SH-SY5Y (cell line): ENCODE results near the gene ABLIM2.

Experiments used
- GATA2 ChIP-seq: IDR thresholded peaks from 2 replicates; pipeline ENCODE4 v1.6.1; 2011; ENCODE audit warnings: mild to moderate bottlenecking, low read depth, low read length
- GATA3 ChIP-seq: IDR thresholded peaks from 2 replicates; pipeline ENCODE4 v1.6.1; 2011; ENCODE audit warnings: low read depth, mild to moderate bottlenecking, low read length, moderate library complexity

GRCh38 chr4:8045909-8046308, 112.7 kb downstream of the ABLIM2 start:
- TF ChIP-seq GATA3: no peak
- no peak for TF ChIP-seq GATA2
